ENCODE measurements around the gene AMHR2.

- TF ChIP-seq CTCF (conservative IDR thresholded peaks at IDR 0.05; ENCODE audit: low read depth, low read length) = no peak
- TF ChIP-seq EZH2 (IDR thresholded peaks at IDR 0.05; ENCODE audit: low read length, unreplicated experiment) = no peak
Observed at GRCh38 chr12:53431187-53431586, 7.5 kb downstream of the AMHR2 start.

Data from PC-3 (cell line).